Body of pancreas (tissue), 4 donors: ENCODE data around the gene COA8. TPM values are rescaled to one million over a fixed set of nuclear protein-coding genes. Genes with fewer than 3 reads are reported as not detected.
A peak's percentile ranks its signal among the peaks of the same experiment; 100 is the strongest.

Source experiments
- ATAC-seq: fragments of 150-250 bp; one replicate; pipeline ENCODE4 v1.9.1; 2016
- DNase-seq, 4 donors: peaks; one replicate each; pipeline ENCODE4 v3.0.0-alpha.2; 2019
- H3K27ac ChIP-seq, 4 donors: fragments of 200-600 bp; sonication (generic); 1 replicate in 3 of 4; 2 replicates in 1 of 4; pipeline versions ENCODE4 v1.5.1 to v1.6.1; 2016 to 2019; ENCODE audit warnings: mild to moderate bottlenecking in 1 of 4, mixed read lengths in 1 of 4, moderate library complexity in 1 of 4
- H3K27me3 ChIP-seq, 2 donors: fragments of 200-600 bp; sonication (generic); one replicate each; pipeline ENCODE4 v1.6.0; 2016; ENCODE audit warnings: mild to moderate bottlenecking in 1 of 2
- H3K36me3 ChIP-seq, 2 donors: fragments of 200-600 bp; sonication (generic); replicated peaks in 1 of 2; 2 replicates each; pipeline ENCODE4 v1.5.1; 2016; ENCODE audit warnings: low read depth in 2 of 2; ENCODE audit not compliant: insufficient read depth in 1 of 2
- H3K4me1 ChIP-seq: fragments of 200-600 bp; sonication (generic); one replicate; pipeline ENCODE4 v1.6.0; 2016
- H3K4me3 ChIP-seq, 2 donors: fragments of 200-600 bp; sonication (generic); 1 replicate in 1 of 2; 2 replicates in 1 of 2; pipeline ENCODE4 v1.5.1; 2016 to 2019
- H3K9me3 ChIP-seq, 3 donors: fragments of 200-600 bp; sonication (generic); 1 replicate in 2 of 3; 2 replicates in 1 of 3; pipeline ENCODE4 v1.5.1; 2016
- CTCF ChIP-seq, 7 experiments: fragments of 450-650 bp in 4 of 7; fragments of 200-600 bp in 3 of 7; sonication (generic) in 3 of 7; IDR thresholded peaks; one replicate each; pipeline ENCODE4 v1.5.1; 2016 to 2019; ENCODE audit warnings: antibody characterized with exemption in 7 of 7
- POLR2A ChIP-seq, 3 donors: fragments of 450-650 bp; IDR thresholded peaks; one replicate each; pipeline ENCODE4 v1.6.1; 2016; ENCODE audit warnings: antibody characterized with exemption in 3 of 3, mild to moderate bottlenecking in 2 of 3
- WGBS, 2 donors: methylation state at CpG; one replicate each; pipeline ENCODE4 v1.1.5; 2017; 5-methylcytosine and 5-hydroxymethylcytosine counted together
- intact Hi-C: fragments of 100-400 bp; cut with DNase I; formaldehyde crosslinking; loops from one replicate; pipeline ENCODE4 v1.15.1; 2023
- total RNA-seq, 2 donors: library from RNA; depleted of rRNA; stranded (reverse); fragments of >200 nt; gene quantifications; one replicate each; pipeline ENCODE4 v1.1.0, GENCODE V29; 2016

The COA8 gene
- total RNA-seq, 2 donors from 2014 or later, result 15.2 to 32.2 TPM

- Histone ChIP-seq H3K27ac (no peak overlapping the region), H3K36me3 (no peaks in the 10 kb centered on the region), H3K27me3 (no peaks in the 10 kb centered on the region), H3K4me3 (no peak overlapping the region), H3K9me3 (no peaks in the 10 kb centered on the region), H3K4me1 (peaks cover 10% of the 10 kb centered on the region)
- no peak for TF ChIP-seq CTCF (IDR thresholded peaks at IDR 0.05)
- no peak for TF ChIP-seq POLR2A (IDR thresholded peaks at IDR 0.05)
- no peak for ATAC-seq
- DNase-seq, result peak in 3 of 4 donors; percentile 25 to 48 (median 35)
- 44 to 50% methylated on average over 9 to 10 of the region's 10 CpGs for WGBS, 2 donors
- intact Hi-C loops, result no loop called here
These were observed 62.1 kb downstream of the COA8 start for GRCh38 chr14:103624860-103625259.

GRCh38 chr14:103625356-103626095 lies 62.8 kb downstream of the COA8 start:
- 59 to 62% methylated on average over 11 of the region's 11 CpGs for WGBS, 2 donors
- ATAC-seq, result no peak
- no peak for DNase-seq
- no peak overlapping the region for H3K27ac ChIP-seq
- H3K9me3 ChIP-seq, result no peaks in the 10 kb centered on the region
- intact Hi-C loops, result no loop called here
- H3K4me3 ChIP-seq, result no peak overlapping the region
- H3K4me1 ChIP-seq, result peaks cover 14% of the 10 kb centered on the region
- H3K27me3 ChIP-seq, result no peaks in the 10 kb centered on the region
- H3K36me3 ChIP-seq, result no peaks in the 10 kb centered on the region
- TF ChIP-seq CTCF (IDR thresholded peaks at IDR 0.05) (no peak), POLR2A (IDR thresholded peaks at IDR 0.05) (no peak)

GRCh38 chr14:103626146-103626850 lies 63.5 kb downstream of the COA8 start:
- H3K36me3 ChIP-seq, result no peaks in the 10 kb centered on the region
- DNase-seq (no peak), ATAC-seq (no peak)
- TF ChIP-seq CTCF (IDR thresholded peaks at IDR 0.05) (no peak), POLR2A (IDR thresholded peaks at IDR 0.05) (no peak)
- intact Hi-C loops, result no loop called here
- peaks cover 22% of the 10 kb centered on the region for H3K4me1 ChIP-seq
- WGBS, 2 donors, result 64 to 83% methylated on average over 4 to 5 of the region's 5 CpGs
- no peak overlapping the region for H3K4me3 ChIP-seq
- no peak overlapping the region for H3K27ac ChIP-seq
- no peaks in the 10 kb centered on the region for H3K9me3 ChIP-seq
- no peaks in the 10 kb centered on the region for H3K27me3 ChIP-seq

GRCh38 chr14:103627073-103628025 lies 64.6 kb downstream of the COA8 start:
- peaks cover 30% of the 10 kb centered on the region for H3K4me1 ChIP-seq
- no peak for DNase-seq
- intact Hi-C loops, result no loop called here
- H3K4me3 ChIP-seq, result no peak overlapping the region
- no peak for ATAC-seq
- no peaks in the 10 kb centered on the region for H3K9me3 ChIP-seq
- H3K36me3 ChIP-seq, result no peaks in the 10 kb centered on the region
- no peaks in the 10 kb centered on the region for H3K27me3 ChIP-seq
- WGBS, 2 donors, result 92 to 93% methylated on average over 16 of the region's 16 CpGs
- H3K27ac ChIP-seq, result peak overlapping the region in 3 of 4 donors; percentile 95 to 97 (median 95)
- TF ChIP-seq CTCF (IDR thresholded peaks at IDR 0.05), result no peak
- no peak for TF ChIP-seq POLR2A (IDR thresholded peaks at IDR 0.05)
